SK-N-SH treated with all-trans-retinoic acid at 6 μM for 48 hours (cell line): ENCODE measurements around the gene ADGRV1.

ENCODE experiments used
- ATAC-seq: fragments of 200-7000 bp; cut with Tn5 transposase; 3 replicates; pipeline ENCODE4 v1.9.1; 2020; ENCODE audit warnings: mild to moderate bottlenecking, moderate library complexity
- BACH2 ChIP-seq: fragments of 250-450 bp; sonication (Bioruptor Pico); IDR thresholded peaks from 2 replicates; pipeline ENCODE4 v1.9.0; 2021; ENCODE audit warnings: mild to moderate bottlenecking, borderline replicate concordance
- CREB5 ChIP-seq: fragments of 250-450 bp; sonication (Bioruptor Pico); IDR thresholded peaks from 2 replicates; pipeline ENCODE4 v1.5.1; 2020; ENCODE audit warnings: low read depth, mild to moderate bottlenecking, moderate library complexity
- CSRNP3 ChIP-seq: fragments of 250-450 bp; sonication (Bioruptor Pico); IDR thresholded peaks from 2 replicates; pipeline ENCODE4 v1.5.1; 2021; ENCODE audit warnings: mild to moderate bottlenecking, moderate library complexity
- ESRRG ChIP-seq: fragments of 250-450 bp; sonication (Bioruptor Pico); IDR thresholded peaks from 2 replicates; pipeline ENCODE4 v1.6.1; 2021; ENCODE audit warnings: mild to moderate bottlenecking
- GLIS3 ChIP-seq: fragments of 250-450 bp; sonication (Bioruptor Pico); IDR thresholded peaks from 2 replicates; pipeline ENCODE4 v1.5.0; 2020; ENCODE audit warnings: mild to moderate bottlenecking, moderate library complexity
- ISL1 ChIP-seq: fragments of 250-450 bp; sonication (Bioruptor Pico); IDR thresholded peaks from 2 replicates; pipeline ENCODE4 v2.1.2; 2022; ENCODE audit warnings: mild to moderate bottlenecking, moderate library complexity
- OSR1 ChIP-seq: fragments of 250-450 bp; sonication (Bioruptor Pico); IDR thresholded peaks from 2 replicates; pipeline ENCODE4 v1.8.0; 2022; ENCODE audit warnings: moderate library complexity, mild to moderate bottlenecking, inconsistent platforms
- TOX ChIP-seq: fragments of 250-450 bp; sonication (Bioruptor Pico); IDR thresholded peaks from 2 replicates; pipeline ENCODE4 v1.8.0; 2021; ENCODE audit warnings: mild to moderate bottlenecking, moderate library complexity, borderline replicate concordance
- ZC3H10 ChIP-seq: fragments of 250-450 bp; sonication (Bioruptor Pico); IDR thresholded peaks from 2 replicates; pipeline ENCODE4 v1.5.1; 2021; ENCODE audit warnings: mild to moderate bottlenecking, moderate library complexity
- ZFP3 ChIP-seq: fragments of 250-450 bp; sonication (Bioruptor Pico); IDR thresholded peaks from 2 replicates; pipeline ENCODE4 v1.5.0; 2020; ENCODE audit warnings: mild to moderate bottlenecking, moderate library complexity
- ZFP30 ChIP-seq: fragments of 450-650 bp; formaldehyde crosslinking; IDR thresholded peaks from 2 replicates; pipeline ENCODE4 v1.5.0; 2022; ENCODE audit warnings: mild to moderate bottlenecking, moderate library complexity
- ZNF565 ChIP-seq: fragments of 450-650 bp; formaldehyde crosslinking; conservative IDR thresholded peaks from 2 replicates; pipeline ENCODE4 v1.5.0; 2020; ENCODE audit warnings: low read depth, mild to moderate bottlenecking, moderate library complexity
- ZNF70 ChIP-seq: fragments of 450-650 bp; formaldehyde crosslinking; IDR thresholded peaks from 2 replicates; pipeline ENCODE4 v1.5.0; 2020; ENCODE audit warnings: mild to moderate bottlenecking, moderate library complexity
- ZNF8 ChIP-seq: fragments of 450-650 bp; formaldehyde crosslinking; IDR thresholded peaks from 2 replicates; pipeline ENCODE4 v1.5.0; 2020; ENCODE audit warnings: mild to moderate bottlenecking, moderate library complexity
- TF ChIP-seq, protein P1 (sequence below): fragments of 250-450 bp; sonication (Bioruptor Pico); IDR thresholded peaks from 2 replicates; pipeline ENCODE4 v1.8.0; 2021; ENCODE audit warnings: low read depth, mild to moderate bottlenecking, moderate library complexity, borderline replicate concordance
- TF ChIP-seq, protein P2 (sequence below): fragments of 250-450 bp; sonication (Bioruptor Pico); IDR thresholded peaks from 2 replicates; pipeline ENCODE4 v1.8.0; 2020; ENCODE audit warnings: mild to moderate bottlenecking, moderate library complexity, borderline replicate concordance
- TF ChIP-seq, protein P3 (sequence below): fragments of 250-450 bp; sonication (Bioruptor Pico); IDR thresholded peaks from 2 replicates; pipeline ENCODE4 v1.5.0; 2020; ENCODE audit warnings: mild to moderate bottlenecking, moderate library complexity

Gene ADGRV1

DNA sequence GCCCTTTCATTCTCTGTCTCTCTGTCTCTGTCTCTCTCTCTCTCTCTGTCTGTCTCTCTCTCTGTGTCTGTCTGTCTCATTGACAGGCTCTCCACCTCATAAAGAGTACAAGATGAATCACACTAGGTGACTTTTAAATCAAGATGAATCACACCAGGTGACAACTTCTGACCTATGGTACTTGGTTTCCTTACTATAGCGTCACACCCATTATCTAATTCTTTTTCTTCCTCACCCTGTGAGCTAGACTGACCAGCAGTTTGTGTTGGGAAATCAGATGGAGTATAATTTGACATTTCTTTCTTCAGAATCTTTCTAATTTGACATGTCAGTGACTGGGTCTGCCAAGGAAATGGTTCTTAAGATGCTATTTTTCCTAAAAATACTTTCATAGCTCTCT is 591.6 kb downstream of the ADGRV1 start:
- TF ChIP-seq ZFP30 (CRISPR knock-in tag) (no peak), BACH2 (CRISPR knock-in tag) (no peak), ZNF70 (no peak), ZFP3 (CRISPR knock-in tag) (no peak), ZNF8 (CRISPR knock-in tag) (no peak), CREB5 (CRISPR knock-in tag) (no peak), TOX (CRISPR knock-in tag) (no peak), ZNF565 (CRISPR knock-in tag) (no peak)
- TF ChIP-seq, protein P1, sequence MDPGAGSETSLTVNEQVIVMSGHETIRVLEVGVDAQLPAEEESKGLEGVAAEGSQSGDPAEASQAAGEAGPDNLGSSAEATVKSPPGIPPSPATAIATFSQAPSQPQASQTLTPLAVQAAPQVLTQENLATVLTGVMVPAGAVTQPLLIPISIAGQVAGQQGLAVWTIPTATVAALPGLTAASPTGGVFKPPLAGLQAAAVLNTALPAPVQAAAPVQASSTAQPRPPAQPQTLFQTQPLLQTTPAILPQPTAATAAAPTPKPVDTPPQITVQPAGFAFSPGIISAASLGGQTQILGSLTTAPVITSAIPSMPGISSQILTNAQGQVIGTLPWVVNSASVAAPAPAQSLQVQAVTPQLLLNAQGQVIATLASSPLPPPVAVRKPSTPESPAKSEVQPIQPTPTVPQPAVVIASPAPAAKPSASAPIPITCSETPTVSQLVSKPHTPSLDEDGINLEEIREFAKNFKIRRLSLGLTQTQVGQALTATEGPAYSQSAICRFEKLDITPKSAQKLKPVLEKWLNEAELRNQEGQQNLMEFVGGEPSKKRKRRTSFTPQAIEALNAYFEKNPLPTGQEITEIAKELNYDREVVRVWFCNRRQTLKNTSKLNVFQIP (CRISPR knock-in tag) = no peak
- no peak for ATAC-seq

DNA sequence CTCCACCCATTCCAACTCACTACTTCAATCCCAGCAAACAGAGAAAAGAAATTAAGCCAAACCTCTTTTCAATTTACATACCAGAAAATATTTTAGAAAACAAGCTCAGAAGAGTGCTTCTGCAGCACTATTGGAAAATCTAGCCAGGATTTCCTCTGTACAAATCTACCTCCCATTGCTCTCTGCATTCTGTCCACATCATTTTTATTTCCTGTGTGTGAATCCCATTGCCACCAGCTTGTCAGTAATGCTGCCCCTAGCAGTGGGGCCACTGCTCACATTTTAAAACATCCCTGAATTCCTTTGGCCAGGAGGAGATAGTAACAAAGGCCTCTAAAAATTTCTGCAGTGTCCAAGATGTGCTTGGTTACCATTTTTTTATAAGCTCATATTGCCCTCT is 592.0 kb downstream of the ADGRV1 start:
- no peak for ATAC-seq
- TF ChIP-seq CREB5 (CRISPR knock-in tag) (no peak), OSR1 (CRISPR knock-in tag) (no peak), ZFP3 (CRISPR knock-in tag) (no peak), ZNF565 (CRISPR knock-in tag) (no peak), CSRNP3 (no peak), ZC3H10 (CRISPR knock-in tag) (no peak), ESRRG (CRISPR knock-in tag) (no peak)
- TF ChIP-seq, all 23 proteins: peak for 0

GRCh38 chr5:91151947-91152346 is 593.4 kb downstream of the ADGRV1 start:
- no peak for TF ChIP-seq GLIS3 (CRISPR knock-in tag)
- TF ChIP-seq, protein P2, sequence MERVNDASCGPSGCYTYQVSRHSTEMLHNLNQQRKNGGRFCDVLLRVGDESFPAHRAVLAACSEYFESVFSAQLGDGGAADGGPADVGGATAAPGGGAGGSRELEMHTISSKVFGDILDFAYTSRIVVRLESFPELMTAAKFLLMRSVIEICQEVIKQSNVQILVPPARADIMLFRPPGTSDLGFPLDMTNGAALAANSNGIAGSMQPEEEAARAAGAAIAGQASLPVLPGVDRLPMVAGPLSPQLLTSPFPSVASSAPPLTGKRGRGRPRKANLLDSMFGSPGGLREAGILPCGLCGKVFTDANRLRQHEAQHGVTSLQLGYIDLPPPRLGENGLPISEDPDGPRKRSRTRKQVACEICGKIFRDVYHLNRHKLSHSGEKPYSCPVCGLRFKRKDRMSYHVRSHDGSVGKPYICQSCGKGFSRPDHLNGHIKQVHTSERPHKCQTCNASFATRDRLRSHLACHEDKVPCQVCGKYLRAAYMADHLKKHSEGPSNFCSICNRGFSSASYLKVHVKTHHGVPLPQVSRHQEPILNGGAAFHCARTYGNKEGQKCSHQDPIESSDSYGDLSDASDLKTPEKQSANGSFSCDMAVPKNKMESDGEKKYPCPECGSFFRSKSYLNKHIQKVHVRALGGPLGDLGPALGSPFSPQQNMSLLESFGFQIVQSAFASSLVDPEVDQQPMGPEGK (CRISPR knock-in tag) = no peak
- no peak for TF ChIP-seq BACH2 (CRISPR knock-in tag)
- no peak for TF ChIP-seq ZC3H10 (CRISPR knock-in tag)
- TF ChIP-seq CREB5 (CRISPR knock-in tag) = no peak
- TF ChIP-seq ISL1 (CRISPR knock-in tag) = peak; percentile 44; the same call in 1 of the 2 replicates
- ATAC-seq = peak; percentile 77

- no peak for ATAC-seq
- TF ChIP-seq, protein P3, sequence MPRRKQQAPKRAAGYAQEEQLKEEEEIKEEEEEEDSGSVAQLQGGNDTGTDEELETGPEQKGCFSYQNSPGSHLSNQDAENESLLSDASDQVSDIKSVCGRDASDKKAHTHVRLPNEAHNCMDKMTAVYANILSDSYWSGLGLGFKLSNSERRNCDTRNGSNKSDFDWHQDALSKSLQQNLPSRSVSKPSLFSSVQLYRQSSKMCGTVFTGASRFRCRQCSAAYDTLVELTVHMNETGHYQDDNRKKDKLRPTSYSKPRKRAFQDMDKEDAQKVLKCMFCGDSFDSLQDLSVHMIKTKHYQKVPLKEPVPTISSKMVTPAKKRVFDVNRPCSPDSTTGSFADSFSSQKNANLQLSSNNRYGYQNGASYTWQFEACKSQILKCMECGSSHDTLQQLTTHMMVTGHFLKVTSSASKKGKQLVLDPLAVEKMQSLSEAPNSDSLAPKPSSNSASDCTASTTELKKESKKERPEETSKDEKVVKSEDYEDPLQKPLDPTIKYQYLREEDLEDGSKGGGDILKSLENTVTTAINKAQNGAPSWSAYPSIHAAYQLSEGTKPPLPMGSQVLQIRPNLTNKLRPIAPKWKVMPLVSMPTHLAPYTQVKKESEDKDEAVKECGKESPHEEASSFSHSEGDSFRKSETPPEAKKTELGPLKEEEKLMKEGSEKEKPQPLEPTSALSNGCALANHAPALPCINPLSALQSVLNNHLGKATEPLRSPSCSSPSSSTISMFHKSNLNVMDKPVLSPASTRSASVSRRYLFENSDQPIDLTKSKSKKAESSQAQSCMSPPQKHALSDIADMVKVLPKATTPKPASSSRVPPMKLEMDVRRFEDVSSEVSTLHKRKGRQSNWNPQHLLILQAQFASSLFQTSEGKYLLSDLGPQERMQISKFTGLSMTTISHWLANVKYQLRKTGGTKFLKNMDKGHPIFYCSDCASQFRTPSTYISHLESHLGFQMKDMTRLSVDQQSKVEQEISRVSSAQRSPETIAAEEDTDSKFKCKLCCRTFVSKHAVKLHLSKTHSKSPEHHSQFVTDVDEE (CRISPR knock-in tag) = no peak
- TF ChIP-seq ZNF8 (CRISPR knock-in tag) (no peak), CSRNP3 (no peak), ZC3H10 (CRISPR knock-in tag) (no peak), CREB5 (CRISPR knock-in tag) (no peak), BACH2 (CRISPR knock-in tag) (no peak), GLIS3 (CRISPR knock-in tag) (no peak), TOX (CRISPR knock-in tag) (no peak), ESRRG (CRISPR knock-in tag) (no peak)
- TF ChIP-seq, protein P1 (CRISPR knock-in tag) = no peak
Measured at GRCh38 chr5:91154338-91154737, 595.7 kb downstream of the ADGRV1 start.
